RPMI8226 (cell line): ENCODE measurements around the gene CYB5R3.
A peak's percentile ranks its signal among the peaks of the same experiment; 100 is the strongest.
"Not testable (repeated sequence)": the region's sequence is repeated elsewhere in the genome, so short reads cannot be mapped to it uniquely, and the experiment has no call there.

Experiments used
- DNase-seq: peaks from one replicate; pipeline ENCODE4 v3.0.0-alpha.2; 2015

CYB5R3 gene

DNA sequence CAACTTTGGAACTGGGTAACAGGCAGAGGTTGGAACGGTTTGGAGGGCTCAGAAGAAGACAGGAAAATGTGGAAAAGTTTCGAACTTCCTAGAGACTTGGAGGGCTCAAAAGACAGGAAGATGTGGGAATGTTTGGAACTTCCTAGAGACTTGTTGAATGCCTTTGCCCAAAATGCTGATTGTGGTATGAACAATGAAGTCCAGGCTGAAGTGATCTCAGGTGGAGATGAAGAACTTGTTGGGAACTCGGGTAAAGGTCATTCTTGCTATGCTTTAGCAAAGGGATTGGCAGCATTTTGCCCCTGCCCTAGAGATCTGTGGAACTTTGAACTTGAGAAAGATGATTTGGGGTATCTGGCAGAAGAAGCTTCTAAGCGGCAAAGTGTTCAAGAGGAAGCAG, 28.7 kb upstream of the CYB5R3 start:
- DNase-seq: not testable (repeated sequence)

DNA sequence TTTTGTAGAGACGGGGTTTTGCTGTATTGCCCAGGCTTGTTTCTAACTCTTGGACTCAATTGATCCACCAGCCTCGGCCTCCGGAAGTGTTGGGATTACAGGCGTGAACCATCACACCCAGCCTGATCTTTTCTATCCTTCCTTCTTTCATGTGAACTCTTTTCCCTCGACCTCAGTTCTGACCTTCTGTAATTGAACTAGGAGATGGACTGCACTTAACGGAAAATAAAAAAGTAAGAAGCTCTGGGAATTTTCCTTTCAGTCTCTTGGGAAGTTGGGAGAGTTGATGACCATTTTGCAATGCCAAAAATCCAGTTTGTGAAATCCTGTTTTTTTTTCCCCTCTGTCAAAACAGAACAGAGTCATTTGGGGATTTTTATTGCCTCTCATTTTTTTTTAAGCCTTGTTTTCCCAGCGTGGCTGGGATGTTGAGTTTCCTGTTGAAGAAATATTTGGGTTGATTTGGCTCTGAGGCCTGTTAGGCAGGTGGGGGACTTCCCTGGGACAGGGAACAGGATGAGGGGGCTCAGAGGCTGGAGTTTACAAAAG, 26.9 kb upstream of the CYB5R3 start:
- DNase-seq: no peak

DNA sequence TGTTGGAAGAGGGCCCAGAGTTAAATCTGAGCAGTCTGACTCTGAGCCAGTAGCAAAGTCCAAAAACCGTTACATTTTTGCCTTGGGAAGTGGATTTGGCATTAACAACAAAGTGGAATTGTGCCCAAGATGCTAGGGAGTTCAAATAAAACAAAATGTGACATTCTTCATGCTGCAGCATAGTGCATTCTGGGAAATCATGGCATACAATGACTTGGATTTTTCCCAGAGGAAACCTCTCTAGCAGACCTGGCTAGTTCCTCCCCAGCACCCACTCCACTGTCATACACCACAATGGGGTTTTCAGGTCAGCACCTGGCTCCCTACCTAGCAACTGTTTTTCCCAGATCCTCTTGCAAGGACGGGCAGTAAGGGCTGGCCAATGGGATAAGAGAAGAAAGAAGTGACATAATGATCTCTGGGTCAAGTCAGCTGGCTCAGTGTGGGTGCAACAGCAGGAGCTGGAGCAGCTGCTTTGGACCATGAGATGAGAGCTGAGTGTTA, 24.8 kb upstream of the CYB5R3 start:
- no peak for DNase-seq

DNA sequence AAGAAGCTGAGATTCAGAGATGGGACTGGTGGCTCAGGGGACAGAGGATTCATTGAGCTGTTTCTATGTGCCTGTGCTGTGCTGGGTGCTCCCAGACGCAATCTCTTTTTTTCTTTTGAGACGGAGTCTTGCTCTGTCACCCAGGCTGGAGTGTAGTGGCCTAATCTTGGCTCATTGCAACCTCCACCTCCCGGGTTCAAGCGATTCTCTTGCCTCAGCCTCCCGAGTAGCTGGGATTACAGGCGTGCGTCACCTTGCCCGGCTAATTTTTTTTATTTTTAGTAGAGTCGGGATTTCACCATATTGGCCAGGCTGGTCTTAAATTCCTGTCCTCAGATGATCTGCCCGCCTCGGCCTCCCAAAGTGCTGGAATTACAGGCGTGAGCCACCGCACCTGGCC, 23.9 kb upstream of the CYB5R3 start:
- DNase-seq: not testable (repeated sequence)

DNA sequence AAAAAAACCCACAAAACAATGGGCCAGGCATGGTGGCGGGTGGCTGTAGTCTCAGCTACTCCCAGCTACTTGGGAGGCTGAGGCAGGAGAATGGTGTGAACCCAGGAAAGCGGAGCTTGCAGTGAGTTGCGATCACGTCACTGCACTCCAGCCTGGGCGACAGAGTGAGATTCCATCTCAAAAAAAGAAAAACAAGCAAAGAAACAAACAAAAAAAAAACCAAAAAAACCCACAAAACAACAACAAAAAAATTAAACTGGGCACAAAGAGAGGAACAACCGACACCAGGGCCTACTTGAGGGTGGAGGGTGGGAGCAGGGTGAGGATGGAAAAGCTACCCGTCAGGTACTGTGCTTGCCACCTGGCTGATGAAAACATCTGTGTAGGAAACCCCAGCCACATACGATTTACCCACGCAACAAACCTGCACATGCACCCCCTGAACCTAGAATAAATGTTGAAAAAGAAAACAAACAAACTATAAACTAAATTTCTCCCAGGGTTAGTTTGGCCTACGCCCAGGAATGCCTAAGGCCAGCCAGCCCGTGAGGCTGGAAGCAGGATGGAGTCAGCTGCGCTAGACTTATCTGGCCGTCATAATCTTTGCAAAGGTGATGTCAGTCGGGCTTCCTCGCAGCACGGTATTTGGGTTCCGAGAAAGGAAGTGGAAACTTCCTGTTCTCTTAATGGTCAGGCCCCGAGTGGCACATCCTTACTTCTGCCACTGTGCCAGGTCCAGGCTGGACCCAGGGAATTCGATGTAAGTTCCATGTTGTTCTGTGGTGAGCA, 21.9 kb upstream of the CYB5R3 start:
- no peak for DNase-seq

DNA sequence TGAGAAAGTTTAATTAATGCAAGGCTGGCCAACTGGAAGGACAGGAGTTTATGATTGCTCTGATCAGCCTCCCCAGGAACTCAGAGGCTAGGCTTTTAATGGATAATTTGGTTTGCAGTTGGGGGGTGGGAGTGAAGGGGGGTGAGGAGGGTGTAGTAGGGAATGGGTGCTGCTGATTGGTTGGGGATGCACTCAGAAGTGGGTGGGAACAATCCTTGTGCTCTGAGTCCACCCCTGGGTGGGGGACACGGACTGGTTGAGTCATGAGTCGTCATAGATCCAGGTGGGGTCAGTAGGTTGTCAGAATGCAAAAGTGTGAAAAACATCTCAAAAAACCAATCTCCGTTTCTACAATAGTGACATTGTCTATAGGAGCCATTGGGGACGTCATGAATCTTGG, 20.9 kb upstream of the CYB5R3 start:
- no peak for DNase-seq

DNA sequence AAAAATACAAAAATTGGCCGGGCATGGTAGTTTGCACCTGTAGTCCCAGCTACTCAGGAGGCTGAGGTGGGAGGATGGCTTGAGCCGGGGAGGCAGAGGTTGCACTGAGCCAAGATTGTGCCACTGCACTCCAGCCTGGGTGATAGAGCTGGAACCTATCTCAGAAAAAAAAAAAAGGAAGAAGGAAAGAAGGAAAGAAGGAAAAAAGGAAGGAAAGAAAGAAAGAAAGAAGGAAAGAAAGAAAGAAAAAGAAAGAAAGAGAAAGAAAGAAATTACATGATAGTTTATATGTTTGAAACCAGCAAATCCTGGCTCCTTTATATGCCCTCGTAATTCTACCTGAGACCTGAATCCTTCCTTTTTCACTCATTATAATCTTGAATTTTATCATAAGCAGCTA, 17.2 kb upstream of the CYB5R3 start:
- not testable (repeated sequence) for DNase-seq

DNA sequence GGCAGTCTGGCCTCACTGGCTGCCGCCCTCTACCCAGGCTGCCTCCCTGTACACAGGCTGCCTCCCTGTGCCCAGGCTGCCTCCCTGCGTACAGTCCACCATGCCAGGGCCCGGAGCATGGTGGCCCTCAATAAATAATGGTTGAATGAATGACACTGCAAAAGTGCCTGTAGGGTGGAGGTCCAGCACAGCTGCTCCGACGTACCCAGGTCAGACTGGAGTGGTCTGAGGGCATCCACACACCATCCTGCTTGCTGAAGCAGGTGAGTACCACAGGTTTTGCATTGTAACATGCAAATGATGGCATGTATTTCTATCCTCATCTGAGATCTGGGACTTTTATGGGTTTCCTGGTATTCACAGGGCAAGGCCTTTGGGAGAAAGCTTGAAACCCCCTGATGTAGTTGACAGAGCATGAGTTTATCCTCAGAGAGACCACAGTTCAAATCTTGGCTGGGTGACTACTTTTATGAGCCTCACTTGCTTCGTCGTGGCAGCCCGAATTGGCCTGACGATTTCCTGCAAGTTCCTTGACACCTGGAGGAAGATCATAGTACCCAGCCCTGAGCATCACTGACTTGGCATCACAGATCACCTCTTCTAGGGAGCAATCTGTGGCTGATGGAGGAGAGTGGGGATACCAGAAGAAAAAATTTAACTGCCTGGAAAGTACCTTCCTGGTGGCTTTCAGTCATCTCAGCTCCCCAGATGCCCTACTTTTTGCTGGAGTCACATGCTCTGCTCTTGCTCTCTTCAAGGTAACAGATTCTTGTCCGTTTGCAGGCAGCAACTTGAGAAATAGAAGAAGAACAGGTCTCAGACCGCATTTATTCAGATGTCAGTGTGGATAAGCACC, 16.0 kb upstream of the CYB5R3 start:
- no peak for DNase-seq

DNA sequence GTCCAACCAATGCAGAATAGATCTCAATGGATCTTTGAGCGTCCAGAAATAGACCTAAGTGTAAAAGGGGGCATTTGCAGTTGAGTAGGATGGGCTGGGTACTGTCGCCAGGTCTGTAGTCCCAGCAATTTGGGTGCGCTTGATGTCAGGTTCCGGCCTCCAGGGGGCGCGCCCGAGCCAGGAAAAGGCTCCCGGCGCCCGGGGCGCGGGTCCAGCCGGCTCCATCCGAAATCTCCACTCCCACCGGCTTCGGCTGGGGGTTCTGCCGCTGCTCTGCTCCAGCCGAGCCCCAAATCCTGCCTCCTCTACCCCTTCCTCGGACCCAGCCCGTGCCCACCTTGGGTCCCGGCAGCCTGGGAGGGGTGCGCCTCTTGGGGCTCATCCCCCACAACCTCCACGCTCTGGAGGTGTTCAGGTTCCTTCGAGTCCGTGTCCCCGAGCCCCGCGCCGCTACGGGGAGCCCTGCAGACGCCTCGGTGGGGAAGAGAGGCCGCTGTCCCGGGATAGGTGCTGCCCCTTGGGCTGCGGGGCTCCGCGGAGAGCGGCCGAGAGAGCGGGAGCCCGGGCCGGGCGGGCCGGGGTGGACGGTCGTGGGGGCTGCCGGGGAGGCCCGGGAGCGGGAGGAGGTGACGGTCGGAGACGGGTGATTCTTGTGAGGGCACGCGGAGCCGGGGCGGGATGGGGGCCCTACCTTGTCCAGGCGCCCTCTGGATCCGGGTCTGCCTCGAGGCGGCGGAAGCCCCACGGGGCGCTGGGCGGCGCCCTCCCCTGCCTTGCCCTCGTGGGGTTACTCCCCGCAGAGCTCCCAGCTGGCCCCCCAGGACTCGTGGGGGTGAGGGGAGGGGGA, 13.0 kb upstream of the CYB5R3 start:
- peak; percentile 71 for DNase-seq

DNA sequence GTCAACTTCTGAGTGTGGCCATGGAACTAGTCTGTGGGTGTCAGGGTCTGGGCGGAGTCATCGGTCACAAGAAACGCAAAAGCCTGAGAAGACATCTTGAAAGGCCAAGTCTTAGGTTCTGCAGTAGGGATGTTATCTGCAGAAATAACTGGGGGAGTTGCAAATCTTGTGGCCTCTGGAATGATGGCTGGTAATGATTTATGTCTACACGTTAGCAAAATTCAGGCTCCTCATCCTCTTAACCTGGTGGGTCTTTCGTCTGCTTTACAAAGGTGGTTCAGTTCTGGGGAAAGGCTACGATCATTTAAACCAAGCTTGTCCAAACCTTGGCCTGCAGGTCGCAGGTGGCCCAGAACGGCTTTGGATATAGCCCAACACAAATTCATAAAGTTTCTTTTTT, 7.4 kb upstream of the CYB5R3 start:
- no peak for DNase-seq

DNA sequence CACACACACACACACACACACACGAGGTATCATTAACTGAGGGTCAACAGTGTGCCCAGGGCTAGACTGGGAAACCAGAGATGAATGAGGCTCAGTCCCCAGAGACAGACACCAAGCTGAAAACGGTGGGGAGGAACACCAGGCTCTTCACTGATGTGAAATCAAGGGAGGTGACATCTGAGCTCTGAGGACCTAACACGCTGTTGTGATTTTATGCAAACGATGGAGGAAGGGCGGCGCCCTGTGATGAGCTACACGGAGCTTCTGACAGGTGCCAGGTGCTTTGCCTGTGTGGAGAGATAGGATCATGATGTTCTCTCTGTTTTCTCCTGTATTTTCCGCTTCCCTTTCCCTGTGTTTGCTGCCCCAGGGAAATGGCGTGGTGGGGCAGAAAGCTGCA, 6.5 kb upstream of the CYB5R3 start:
- DNase-seq: peak; percentile 65

DNA sequence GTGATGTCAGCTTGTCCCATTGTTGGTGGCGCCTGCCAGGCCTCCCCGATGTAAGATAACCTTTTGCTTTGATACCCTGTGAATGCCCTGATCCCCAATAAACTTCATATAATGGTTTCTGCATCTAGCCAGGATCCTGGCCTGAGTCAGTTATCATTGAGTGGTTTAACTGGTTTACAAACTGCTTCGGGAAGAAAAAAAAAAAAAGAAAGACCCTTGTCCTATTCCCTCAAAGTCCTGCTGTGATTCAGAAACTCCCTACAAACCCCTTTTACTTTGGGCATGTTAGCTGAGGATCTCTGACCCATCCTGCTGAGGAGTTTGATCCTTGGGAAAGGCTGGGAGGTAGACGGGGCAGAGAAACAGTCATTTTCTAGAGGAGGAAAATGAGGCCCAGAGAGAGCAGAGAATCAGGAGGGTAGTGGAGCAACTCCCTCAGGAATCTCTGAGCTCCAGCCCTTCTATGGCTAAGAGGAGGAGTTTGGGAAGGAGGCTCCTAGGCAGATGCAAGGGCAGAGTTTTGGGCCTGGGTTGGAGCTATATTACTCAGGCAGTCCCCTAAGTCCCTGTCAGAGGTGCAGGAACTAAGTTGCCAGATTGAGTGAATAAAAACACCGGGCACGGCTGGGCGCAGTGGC, 5.4 kb upstream of the CYB5R3 start:
- no peak for DNase-seq

DNA sequence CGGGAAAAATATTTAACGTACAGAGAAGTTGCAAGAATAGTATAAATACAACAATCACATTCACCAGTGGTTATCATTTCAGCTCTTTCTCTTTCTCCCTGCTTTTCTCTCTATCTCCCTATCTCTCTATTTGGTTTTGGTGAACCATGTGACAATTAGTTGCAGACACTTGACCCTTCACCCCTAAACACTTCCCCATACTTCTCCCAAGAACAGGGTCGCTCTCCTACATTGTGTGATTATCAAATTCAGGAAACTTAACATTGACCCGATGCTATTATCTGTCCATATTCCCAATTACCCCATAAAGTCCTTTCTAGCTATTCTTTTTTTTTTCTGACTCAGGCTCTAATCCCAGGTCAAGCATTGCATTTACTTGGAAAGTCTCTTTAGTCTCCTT, 4.8 kb upstream of the CYB5R3 start:
- DNase-seq: no peak

DNA sequence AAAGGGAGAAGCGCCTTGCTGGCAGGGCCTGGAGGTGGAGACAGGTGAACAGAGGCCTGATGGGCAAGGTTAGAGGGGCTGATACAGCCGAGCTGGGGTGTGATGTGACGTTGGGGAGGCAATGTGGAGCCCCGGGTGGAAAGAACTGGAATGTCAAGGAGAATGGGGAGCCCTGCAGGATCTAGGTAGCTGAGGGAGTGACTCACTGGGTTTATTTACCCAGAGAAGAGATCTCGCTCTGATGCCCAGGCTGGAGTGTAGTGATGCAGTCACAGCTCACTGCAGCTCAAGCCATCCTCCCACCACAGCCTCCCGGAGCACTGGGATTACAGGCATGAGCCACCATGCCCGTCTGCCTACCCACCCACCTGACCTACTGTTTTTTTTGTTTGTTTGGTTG, 1.9 kb upstream of the CYB5R3 start:
- DNase-seq: no peak

DNA sequence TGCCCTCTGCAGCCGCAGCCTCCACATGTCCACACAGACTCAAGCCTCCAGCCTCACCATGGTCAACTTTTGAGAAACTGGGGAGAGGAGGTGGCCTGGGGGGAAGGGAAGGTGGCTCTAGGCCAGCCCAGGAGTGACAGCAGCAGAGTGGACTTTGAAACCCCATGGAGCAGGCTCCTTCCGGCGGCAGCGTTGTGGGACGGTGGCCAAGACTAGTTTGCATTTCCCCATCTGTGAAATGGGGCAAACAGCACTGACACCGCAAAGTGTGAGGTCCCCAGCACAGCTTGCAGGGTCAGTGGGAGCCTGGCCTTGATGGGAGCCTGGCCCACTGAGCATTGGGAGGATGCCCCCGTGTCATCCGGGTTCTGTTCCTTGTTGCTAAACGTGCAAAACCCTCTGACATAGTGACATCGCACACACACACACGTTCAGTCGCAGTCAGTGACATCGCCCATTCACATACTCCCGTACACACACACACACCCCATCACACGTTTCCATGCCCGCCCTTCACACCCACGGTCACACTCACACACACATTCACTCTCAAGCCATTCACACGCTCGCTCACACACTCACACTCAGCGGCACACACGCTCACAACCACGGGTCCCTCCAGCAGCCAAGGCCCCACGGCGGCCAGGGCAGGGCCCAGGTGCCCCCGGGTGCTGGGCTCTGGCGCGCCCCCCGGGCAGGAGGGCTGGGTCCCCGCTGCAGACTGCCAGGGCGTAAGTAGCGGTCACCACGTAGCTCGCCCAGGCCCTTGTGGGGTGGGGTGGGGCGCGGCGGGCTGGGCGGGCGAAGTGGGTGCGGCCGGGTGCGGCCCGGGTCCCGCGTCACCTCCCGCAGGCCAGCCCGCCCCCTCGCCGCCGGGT, 585 bp downstream of the CYB5R3 start:
- DNase-seq: peak; percentile 78

DNA sequence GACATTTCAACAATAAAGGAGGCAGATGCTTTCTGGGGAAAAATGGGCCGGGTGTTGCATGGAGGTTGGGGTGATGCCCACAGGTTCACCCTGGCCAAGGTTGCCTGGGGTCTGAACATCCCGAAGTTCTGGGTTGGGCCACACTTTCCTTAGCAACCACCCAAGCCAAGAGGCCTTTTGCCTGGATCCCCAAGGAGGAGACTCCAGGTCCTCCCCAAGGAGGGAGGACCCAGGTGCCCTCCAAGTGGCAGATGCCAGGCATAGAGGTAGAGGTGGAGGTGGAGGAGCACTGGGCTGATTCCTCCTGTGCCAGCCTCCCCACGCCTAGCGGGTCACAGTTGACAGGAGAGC, 1.2 kb downstream of the CYB5R3 start:
- DNase-seq: no peak

DNA sequence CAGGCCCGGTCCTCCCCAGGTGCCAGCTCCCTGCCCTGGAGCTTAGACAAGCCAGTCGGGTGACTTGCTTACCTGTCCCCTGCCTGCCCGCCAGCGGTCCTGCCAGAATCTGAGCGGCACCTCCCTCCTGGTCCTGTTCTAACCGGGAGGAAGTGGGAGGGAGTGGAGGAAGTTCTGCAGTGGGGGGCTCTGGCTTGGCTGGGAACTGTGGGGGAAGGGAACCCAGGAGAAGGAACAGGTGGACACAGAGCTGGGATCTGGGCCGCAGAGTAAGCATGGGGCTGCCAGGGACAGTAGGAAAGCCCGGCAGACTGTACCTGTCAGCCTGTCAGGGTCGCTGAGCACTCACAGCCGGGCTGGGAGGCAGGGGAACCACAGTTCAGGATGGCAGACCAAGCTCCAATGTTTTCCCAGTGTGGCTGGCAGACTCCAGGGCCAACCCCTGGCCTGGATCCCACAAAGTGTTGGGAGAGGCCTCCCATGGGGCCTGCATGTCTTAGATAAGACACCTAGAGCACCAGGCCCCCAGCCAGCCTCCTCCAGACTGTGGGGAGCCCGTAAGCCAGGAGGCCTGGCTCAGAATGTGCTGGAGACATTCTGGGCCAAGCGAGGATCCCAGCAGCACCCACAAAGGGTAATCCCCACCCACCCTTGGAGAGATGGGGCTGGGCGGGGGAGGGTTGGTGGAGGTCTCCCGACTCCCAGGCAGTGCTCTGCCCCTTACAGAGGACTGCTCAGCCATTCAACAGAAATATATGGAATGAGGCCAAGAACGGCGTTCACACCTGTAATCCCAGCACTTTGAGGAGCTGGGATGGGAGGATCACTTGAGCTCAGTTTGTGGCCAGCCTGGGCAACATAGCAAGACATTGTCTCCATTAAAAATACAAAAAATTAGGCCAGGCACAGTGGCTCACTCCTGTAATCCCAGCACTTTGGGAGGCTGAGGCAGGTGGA, 2.3 kb downstream of the CYB5R3 start:
- DNase-seq: no peak

DNA sequence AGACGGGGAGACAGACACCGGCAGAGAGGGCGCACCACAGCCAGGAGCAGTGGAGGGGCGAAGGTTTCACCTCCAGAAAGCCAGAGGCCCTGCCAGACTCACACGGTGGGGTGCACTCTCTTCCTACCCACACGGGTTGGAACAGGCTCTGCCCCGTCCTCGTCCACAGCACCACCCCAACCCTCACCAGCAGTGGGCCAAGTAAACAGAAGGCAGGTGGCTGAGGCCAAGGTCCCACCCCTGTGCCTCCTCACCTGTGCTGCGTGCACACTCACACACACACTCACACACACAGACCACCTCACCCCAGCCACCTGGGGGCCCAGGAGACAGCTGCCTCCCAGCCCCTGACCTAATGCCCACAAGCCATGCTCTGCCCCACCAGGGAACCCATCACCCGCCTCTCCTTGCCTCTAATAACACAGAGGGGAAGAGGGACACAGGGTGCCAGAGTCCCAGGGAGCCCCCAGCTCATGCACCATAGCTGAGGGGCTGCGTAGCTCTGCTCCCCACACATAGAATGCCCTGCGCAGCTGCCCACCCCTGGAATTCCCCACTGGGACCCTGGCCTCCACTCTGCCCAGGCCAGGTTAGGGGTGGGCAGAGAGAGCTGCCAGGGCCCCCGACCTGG, 3.1 kb downstream of the CYB5R3 start:
- no peak for DNase-seq

DNA sequence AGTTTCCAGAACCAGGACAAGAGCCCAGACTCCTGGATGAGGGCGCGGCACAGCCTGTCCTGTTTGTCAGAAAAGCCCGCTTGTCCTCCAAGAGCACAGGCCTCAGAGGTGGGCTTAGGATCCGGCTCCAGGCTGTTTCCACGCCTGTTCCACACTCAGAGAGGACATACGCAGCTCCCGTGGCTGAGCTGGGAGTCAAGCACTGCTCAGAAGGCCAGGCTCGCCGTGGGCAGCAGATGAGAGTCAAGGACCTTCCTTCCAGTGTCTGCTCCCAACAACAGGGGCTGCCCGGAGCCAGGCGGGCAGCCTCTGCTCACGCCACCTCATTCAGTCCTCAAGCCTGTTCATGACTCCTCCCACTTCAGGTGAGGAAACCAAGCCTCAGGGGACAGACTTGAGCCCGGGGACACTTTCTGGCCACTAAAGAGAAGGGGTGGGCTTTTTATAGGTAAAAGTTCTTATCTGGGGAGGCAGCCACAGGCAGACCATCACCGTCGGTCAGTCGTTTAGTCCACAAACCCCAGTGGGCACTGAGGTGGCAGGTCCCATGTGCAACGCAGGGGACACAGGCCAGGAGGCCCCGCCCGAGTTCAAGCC, 3.8 kb downstream of the CYB5R3 start:
- no peak for DNase-seq
